MM.1S (cell line): ENCODE data around the gene HSPB6.

ENCODE experiments used
- EZH2 ChIP-seq: fragments of 300-600 bp; sonication (generic); optimal IDR thresholded peaks from 2 replicates; pipeline ENCODE3; 2017; ENCODE audit warnings: low read depth, mild to moderate bottlenecking, antibody characterized with exemption, low read length, mixed read lengths
- EZH2phosphoT487 ChIP-seq: fragments of 300-600 bp; sonication (generic); IDR thresholded peaks from 2 replicates; pipeline ENCODE4 v1.6.1; 2018; ENCODE audit warnings: antibody characterized with exemption, low read length
- TF ChIP-seq, protein P1 (sequence below): fragments of 300-600 bp; sonication (generic); IDR thresholded peaks from 2 replicates; pipeline ENCODE4 v1.5.1; 2016; ENCODE audit warnings: antibody characterized with exemption, low read length, mixed read lengths

DNA sequence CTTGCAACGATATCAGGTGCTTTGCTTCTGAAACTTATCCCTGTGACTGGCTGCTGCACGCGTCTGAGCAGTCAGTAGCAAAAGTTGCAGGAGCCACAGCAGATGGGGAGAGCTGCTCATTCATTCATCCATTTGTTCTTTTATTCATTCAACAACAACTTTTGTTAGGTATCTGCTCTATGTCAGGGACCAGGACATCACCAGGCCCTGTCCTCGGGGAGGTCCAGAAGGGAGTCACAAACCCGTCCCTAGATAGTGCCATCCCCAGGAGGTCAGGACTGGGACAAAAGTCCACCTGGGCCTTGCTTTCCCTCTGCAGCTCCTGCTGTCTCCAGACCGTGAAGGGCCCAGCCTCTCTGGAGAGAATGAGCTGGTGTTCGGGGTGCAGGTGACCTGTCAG is 21.1 kb upstream of the HSPB6 start:
- TF ChIP-seq, protein P1, sequence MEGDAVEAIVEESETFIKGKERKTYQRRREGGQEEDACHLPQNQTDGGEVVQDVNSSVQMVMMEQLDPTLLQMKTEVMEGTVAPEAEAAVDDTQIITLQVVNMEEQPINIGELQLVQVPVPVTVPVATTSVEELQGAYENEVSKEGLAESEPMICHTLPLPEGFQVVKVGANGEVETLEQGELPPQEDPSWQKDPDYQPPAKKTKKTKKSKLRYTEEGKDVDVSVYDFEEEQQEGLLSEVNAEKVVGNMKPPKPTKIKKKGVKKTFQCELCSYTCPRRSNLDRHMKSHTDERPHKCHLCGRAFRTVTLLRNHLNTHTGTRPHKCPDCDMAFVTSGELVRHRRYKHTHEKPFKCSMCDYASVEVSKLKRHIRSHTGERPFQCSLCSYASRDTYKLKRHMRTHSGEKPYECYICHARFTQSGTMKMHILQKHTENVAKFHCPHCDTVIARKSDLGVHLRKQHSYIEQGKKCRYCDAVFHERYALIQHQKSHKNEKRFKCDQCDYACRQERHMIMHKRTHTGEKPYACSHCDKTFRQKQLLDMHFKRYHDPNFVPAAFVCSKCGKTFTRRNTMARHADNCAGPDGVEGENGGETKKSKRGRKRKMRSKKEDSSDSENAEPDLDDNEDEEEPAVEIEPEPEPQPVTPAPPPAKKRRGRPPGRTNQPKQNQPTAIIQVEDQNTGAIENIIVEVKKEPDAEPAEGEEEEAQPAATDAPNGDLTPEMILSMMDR: no peak
- no peak for TF ChIP-seq EZH2
- no peak for TF ChIP-seq EZH2phosphoT487
